CD4-positive, alpha-beta T cell (primary cell): ENCODE results near the gene RFC2. TPM values are rescaled to one million over a fixed set of nuclear protein-coding genes. Genes with fewer than 3 reads are reported as not detected.
"Not testable (repeated sequence)": the region's sequence is repeated elsewhere in the genome, so short reads cannot be mapped to it uniquely, and the experiment has no call there.

ENCODE experiments used
- ATAC-seq: fragments of 200-7000 bp; cut with Tn5 transposase; one replicate; pipeline ENCODE4 v1.10.0; 2022; ENCODE audit warnings: mild to moderate bottlenecking; ENCODE audit not compliant: poor library complexity
- CTCF ChIA-PET: fragments of 350-600 bp; sonication (Branson Sonifier 250); formaldehyde crosslinking; loops from one replicate; lab custom pipeline; 2021; ENCODE audit warnings: antibody characterized with exemption, inconsistent platforms; lab: Charles Lee
- POLR2A ChIA-PET: fragments of 350-600 bp; sonication (Branson Sonifier 250); formaldehyde crosslinking; loops from one replicate; lab custom pipeline; 2021; ENCODE audit warnings: antibody characterized with exemption, inconsistent platforms; lab: Charles Lee
- DNase-seq, 14 experiments: peaks; one replicate each; pipeline ENCODE4 v3.0.0-alpha.2; 2013 to 2020; ENCODE audit warnings: mixed read lengths in 2 of 14
- H3K27ac ChIP-seq, 2 donors: one replicate each; pipeline versions ENCODE4 v1.5.1 to v1.7.0; 2013; ENCODE audit warnings: low read length in 2 of 2, low read depth in 1 of 2, mild to moderate bottlenecking in 1 of 2
- H3K27me3 ChIP-seq, 2 experiments: 1 replicate in 1 of 2; 2 replicates in 1 of 2; pipeline versions ENCODE4 v1.6.1 to v1.7.0; 2013; ENCODE audit warnings: low read length in 2 of 2, control low read depth in 1 of 2, mild to moderate bottlenecking in 1 of 2, moderate library complexity in 1 of 2; ENCODE audit not compliant: insufficient read depth in 2 of 2, control insufficient read depth in 1 of 2
- H3K36me3 ChIP-seq: one replicate; pipeline ENCODE4 v1.6.1; 2013; ENCODE audit warnings: low read length, control low read depth; ENCODE audit not compliant: insufficient read depth
- H3K4me1 ChIP-seq: one replicate; pipeline ENCODE4 v1.6.1; 2013; ENCODE audit warnings: low read length, control low read depth; ENCODE audit not compliant: insufficient read depth
- H3K4me3 ChIP-seq: one replicate; pipeline ENCODE4 v1.5.1; 2013; ENCODE audit warnings: mild to moderate bottlenecking, low read length, moderate library complexity
- H3K9me3 ChIP-seq, 2 experiments: 1 replicate in 1 of 2; 2 replicates in 1 of 2; pipeline versions ENCODE4 v1.6.1 to v1.7.0; 2013; ENCODE audit warnings: low read length in 2 of 2, mild to moderate bottlenecking in 2 of 2, control low read depth in 1 of 2, moderate library complexity in 1 of 2; ENCODE audit not compliant: control insufficient read depth in 1 of 2, insufficient read depth in 1 of 2
- H3K27ac Mint-ChIP-seq: one replicate; pipeline ENCODE4 v1.8.0; 2020; ENCODE audit warnings: mixed read lengths
- H3K27me3 Mint-ChIP-seq: one replicate; pipeline ENCODE4 v1.8.0; 2021; ENCODE audit warnings: mixed read lengths
- H3K36me3 Mint-ChIP-seq: one replicate; pipeline ENCODE4 v1.8.0; 2021; ENCODE audit warnings: low read depth, mixed read lengths
- H3K4me1 Mint-ChIP-seq: one replicate; pipeline ENCODE4 v1.8.0; 2021; ENCODE audit warnings: low read depth, mixed read lengths
- H3K4me3 Mint-ChIP-seq: one replicate; pipeline ENCODE4 v1.8.0; 2020; ENCODE audit warnings: mild to moderate bottlenecking, mixed read lengths
- H3K9me3 Mint-ChIP-seq: one replicate; pipeline ENCODE4 v1.8.0; 2020; ENCODE audit warnings: mixed read lengths
- intact Hi-C, 2 experiments: fragments of 100-400 bp; cut with DNase I in 1 of 2; cut with micrococcal nuclease in 1 of 2; formaldehyde crosslinking; loops; one replicate each; pipeline versions ENCODE4 v1.15.1 to v1.9.0; 2023 to 2025; cut with DNase I, micrococcal nuclease
- total RNA-seq, 174 experiments: library from RNA in 2 of 174; stranded (reverse) in 2 of 174; gene quantifications; one replicate each; pipeline ENCODE4 v1.2.3 and lab custom pipeline; 2021 to 2026
- TF ChIP-seq, protein P1 (sequence below): fragments of 200-600 bp; IDR thresholded peaks from one replicate; pipeline ENCODE4 v1.8.0; 2022; ENCODE audit warnings: antibody characterized with exemption, mild to moderate bottlenecking

RFC2 gene
- total RNA-seq, 2 experiments from 2014 or later = 8.5 to 9.6 TPM

DNA sequence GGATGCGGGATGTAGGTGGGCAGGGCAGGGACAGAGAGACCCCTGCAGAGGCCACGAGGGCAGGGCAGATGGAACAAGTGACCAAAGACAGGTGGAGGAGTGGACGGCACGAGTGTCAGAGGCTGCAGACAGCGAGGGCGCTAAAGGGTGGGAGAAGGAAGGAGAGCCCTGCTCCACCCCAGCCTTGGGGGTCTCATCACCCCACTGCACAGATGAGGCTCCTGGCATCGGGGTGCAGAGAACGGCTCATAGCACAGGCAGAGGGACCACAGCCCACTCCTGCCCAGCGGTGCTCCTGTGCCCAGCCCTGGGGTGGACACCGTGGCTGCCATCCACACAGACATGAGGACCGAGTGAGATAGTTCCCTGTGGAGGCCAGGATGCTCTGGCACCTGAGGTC, 46.6 kb downstream of the RFC2 start:
- no peak overlapping the region for H3K27ac ChIP-seq
- Mint-ChIP-seq H3K4me3 (no peak overlapping the region), H3K27ac (no peak overlapping the region), H3K36me3 (no peaks in the 10 kb centered on the region), H3K4me1 (peaks cover 13% of the 10 kb centered on the region), H3K9me3 (no peaks in the 10 kb centered on the region), H3K27me3 (peaks cover 5% of the 10 kb centered on the region)
- H3K27me3 ChIP-seq = no peaks in the 10 kb centered on the region
- peaks cover 34% of the 10 kb centered on the region for H3K4me1 ChIP-seq
- TF ChIP-seq, protein P1, sequence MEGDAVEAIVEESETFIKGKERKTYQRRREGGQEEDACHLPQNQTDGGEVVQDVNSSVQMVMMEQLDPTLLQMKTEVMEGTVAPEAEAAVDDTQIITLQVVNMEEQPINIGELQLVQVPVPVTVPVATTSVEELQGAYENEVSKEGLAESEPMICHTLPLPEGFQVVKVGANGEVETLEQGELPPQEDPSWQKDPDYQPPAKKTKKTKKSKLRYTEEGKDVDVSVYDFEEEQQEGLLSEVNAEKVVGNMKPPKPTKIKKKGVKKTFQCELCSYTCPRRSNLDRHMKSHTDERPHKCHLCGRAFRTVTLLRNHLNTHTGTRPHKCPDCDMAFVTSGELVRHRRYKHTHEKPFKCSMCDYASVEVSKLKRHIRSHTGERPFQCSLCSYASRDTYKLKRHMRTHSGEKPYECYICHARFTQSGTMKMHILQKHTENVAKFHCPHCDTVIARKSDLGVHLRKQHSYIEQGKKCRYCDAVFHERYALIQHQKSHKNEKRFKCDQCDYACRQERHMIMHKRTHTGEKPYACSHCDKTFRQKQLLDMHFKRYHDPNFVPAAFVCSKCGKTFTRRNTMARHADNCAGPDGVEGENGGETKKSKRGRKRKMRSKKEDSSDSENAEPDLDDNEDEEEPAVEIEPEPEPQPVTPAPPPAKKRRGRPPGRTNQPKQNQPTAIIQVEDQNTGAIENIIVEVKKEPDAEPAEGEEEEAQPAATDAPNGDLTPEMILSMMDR = no peak
- no peak for DNase-seq
- ChIA-PET CTCF (interaction anchor here (1.0 to 4.3 kb wide), 6 partner anchors 28 to 194 kb away, joined by 3 to 38 read pairs (median 8); partner anchors contain the start of gene EIF4H), POLR2A (no interaction called here)
- no peak overlapping the region for H3K4me3 ChIP-seq
- no peak for ATAC-seq
- H3K9me3 ChIP-seq = no peaks in the 10 kb centered on the region
- intact Hi-C loops = loop anchor here in 1 of 2 experiments (10.0 kb wide), 1 partner anchor 67 kb away; no protein-coding TSS in a partner anchor
- H3K36me3 ChIP-seq = no peaks in the 10 kb centered on the region

- intact Hi-C loops = loop anchor here (1.0 to 10.0 kb wide), 2 partner anchors 68 to 195 kb away; no protein-coding TSS in a partner anchor
- POLR2A ChIA-PET = interaction anchor here (0.8 kb wide), 1 partner anchor 1959 kb away, joined by 3 read pairs; no protein-coding TSS in a partner anchor
- H3K27ac ChIP-seq = no peak overlapping the region
- H3K9me3 Mint-ChIP-seq = no peaks in the 10 kb centered on the region
- no peak overlapping the region for H3K27ac Mint-ChIP-seq
- H3K4me3 ChIP-seq = peak overlapping the region; percentile 30
- TF ChIP-seq, protein P1 = peak; percentile 96
- CTCF ChIA-PET = interaction anchor here (0.6 to 4.3 kb wide), 18 partner anchors 9 to 194 kb away, joined by 3 to 38 read pairs (median 4); partner anchors contain the start of gene EIF4H
- no peaks in the 10 kb centered on the region for H3K9me3 ChIP-seq
- ATAC-seq (peak; percentile 77), DNase-seq (peak; percentile 61 to 87 (median 74))
- H3K4me3 Mint-ChIP-seq = no peak overlapping the region
- no peaks in the 10 kb centered on the region for H3K36me3 ChIP-seq
- peaks cover 34% of the 10 kb centered on the region for H3K4me1 ChIP-seq
- H3K27me3 Mint-ChIP-seq = peaks cover 5% of the 10 kb centered on the region
- no peaks in the 10 kb centered on the region for H3K36me3 Mint-ChIP-seq
- peaks cover 13% of the 10 kb centered on the region for H3K4me1 Mint-ChIP-seq
- H3K27me3 ChIP-seq = no peaks in the 10 kb centered on the region
These were observed 47.5 kb downstream of the RFC2 start for GRCh38 chr7:74206589-74207120.

DNA sequence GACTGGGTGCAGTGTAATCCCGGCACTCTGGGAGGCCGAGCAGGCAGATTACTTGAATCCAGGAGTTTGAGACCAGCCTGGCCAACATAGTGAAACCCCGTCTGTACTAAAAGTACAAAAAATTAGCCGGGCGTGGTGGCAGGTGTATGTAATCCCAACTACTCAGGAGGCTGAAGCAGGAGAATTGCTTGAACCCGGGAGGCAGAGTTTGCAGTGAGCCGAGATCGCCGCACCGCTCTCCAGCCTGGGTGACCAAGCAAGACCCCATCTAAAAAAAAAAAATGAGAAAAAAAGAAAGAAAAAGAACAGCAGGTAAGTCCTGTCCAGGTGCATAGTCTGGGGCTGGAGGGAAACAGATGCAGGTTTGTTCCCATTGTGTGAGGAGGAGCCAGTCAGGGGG, 48.1 kb downstream of the RFC2 start:
- H3K36me3 ChIP-seq, H3K9me3 ChIP-seq, H3K36me3 Mint-ChIP-seq, ATAC-seq, H3K27ac ChIP-seq, DNase-seq, H3K4me3 ChIP-seq, H3K27me3 ChIP-seq, H3K9me3 Mint-ChIP-seq, H3K27ac Mint-ChIP-seq, H3K27me3 Mint-ChIP-seq, H3K4me3 Mint-ChIP-seq: not testable (repeated sequence)
- intact Hi-C loops = loop anchor here (1.0 to 10.0 kb wide), 2 partner anchors 69 to 195 kb away; no protein-coding TSS in a partner anchor
- ChIA-PET POLR2A (interaction anchor here (0.8 kb wide), 1 partner anchor 1960 kb away, joined by 3 read pairs; no protein-coding TSS in a partner anchor), CTCF (interaction anchor here (0.6 to 4.3 kb wide), 17 partner anchors 8 to 195 kb away, joined by 3 to 38 read pairs (median 4); partner anchors contain the start of gene EIF4H)
- peaks cover 13% of the 10 kb centered on the region for H3K4me1 Mint-ChIP-seq
- peaks cover 34% of the 10 kb centered on the region for H3K4me1 ChIP-seq
